Measurements from ENCODE around the gene TRPV3. TPM values are rescaled to one million over a fixed set of nuclear protein-coding genes. Genes with fewer than 3 reads are reported as not detected.

Gene TRPV3
- total and polyA plus RNA-seq, 2 experiments from 2014 or later: 0.15 to 0.69 TPM

DNA sequence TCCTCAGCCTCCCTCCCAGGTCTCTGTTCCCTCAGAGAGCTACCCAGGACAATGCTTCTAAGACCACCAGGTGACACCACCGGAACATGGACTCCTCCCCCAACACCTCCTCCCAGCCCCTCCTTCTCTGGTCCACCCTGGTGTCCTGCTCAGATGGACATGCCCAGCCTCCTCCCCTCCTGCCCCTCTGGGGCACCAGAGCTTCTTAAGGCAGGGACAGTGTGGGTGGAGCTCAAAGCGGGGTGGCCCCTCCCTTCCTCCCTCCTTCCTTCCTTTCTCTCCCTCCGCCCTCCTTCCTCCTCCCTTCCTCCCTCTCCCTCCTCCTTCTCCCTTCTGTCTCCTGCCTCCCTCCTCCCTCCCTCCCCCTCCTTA, 22.7 kb downstream of the TRPV3 start:
- DNase-seq (ENCODE audit: low spot score) (peak; percentile 50), ATAC-seq (peak; percentile 19)
- H3K36me3 ChIP-seq (ENCODE audit: insufficient read depth): no peaks in the 10 kb centered on the region
- no peaks in the 10 kb centered on the region for H4K20me1 ChIP-seq (replicated peaks; ENCODE audit: insufficient read depth)
- Mint-ChIP-seq H3K4me1 (peaks cover 14% of the 10 kb centered on the region), H3K36me3 (ENCODE audit: low read depth) (no peaks in the 10 kb centered on the region; the same call in 2 of the 3 replicates), H3K9me3 (no peaks in the 10 kb centered on the region; the same call in 2 of the 3 replicates), H3K4me3 (no peak overlapping the region), H3K27me3 (ENCODE audit: insufficient read depth, low read depth, poor library complexity) (peaks cover 11% of the 10 kb centered on the region), H3K27ac (no peak overlapping the region)
- no peak overlapping the region for H3K4me3 ChIP-seq
- no peaks in the 10 kb centered on the region for H3F3A ChIP-seq (replicated peaks; ENCODE audit: low read depth)
- TF ChIP-seq JUNB (IDR thresholded peaks at IDR 0.05; ENCODE audit: unreplicated experiment) (no peak), STAT1 (IDR thresholded peaks at IDR 0.05; ENCODE audit: unreplicated experiment) (no peak), ZNF331 (CRISPR knock-in tag; IDR thresholded peaks at IDR 0.05; ENCODE audit: low read depth) (no peak), POLR2AphosphoS5 (IDR thresholded peaks at IDR 0.05; ENCODE audit: low read depth) (no peak), NANOG (IDR thresholded peaks at IDR 0.05; ENCODE audit: borderline replicate concordance) (no peak), ZNF114 (CRISPR knock-in tag; IDR thresholded peaks at IDR 0.05) (no peak), CREB1 (CRISPR knock-in tag; IDR thresholded peaks at IDR 0.05; ENCODE audit: low read depth) (no peak), EZH2 (IDR thresholded peaks at IDR 0.05; ENCODE audit: low read depth, unreplicated experiment) (no peak), EZH2phosphoT487 (IDR thresholded peaks at IDR 0.05; ENCODE audit: unreplicated experiment) (no peak)
- TF ChIP-seq, protein P1, sequence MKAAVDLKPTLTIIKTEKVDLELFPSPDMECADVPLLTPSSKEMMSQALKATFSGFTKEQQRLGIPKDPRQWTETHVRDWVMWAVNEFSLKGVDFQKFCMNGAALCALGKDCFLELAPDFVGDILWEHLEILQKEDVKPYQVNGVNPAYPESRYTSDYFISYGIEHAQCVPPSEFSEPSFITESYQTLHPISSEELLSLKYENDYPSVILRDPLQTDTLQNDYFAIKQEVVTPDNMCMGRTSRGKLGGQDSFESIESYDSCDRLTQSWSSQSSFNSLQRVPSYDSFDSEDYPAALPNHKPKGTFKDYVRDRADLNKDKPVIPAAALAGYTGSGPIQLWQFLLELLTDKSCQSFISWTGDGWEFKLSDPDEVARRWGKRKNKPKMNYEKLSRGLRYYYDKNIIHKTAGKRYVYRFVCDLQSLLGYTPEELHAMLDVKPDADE (IDR thresholded peaks at IDR 0.05): no peak
- TF ChIP-seq, protein P2, sequence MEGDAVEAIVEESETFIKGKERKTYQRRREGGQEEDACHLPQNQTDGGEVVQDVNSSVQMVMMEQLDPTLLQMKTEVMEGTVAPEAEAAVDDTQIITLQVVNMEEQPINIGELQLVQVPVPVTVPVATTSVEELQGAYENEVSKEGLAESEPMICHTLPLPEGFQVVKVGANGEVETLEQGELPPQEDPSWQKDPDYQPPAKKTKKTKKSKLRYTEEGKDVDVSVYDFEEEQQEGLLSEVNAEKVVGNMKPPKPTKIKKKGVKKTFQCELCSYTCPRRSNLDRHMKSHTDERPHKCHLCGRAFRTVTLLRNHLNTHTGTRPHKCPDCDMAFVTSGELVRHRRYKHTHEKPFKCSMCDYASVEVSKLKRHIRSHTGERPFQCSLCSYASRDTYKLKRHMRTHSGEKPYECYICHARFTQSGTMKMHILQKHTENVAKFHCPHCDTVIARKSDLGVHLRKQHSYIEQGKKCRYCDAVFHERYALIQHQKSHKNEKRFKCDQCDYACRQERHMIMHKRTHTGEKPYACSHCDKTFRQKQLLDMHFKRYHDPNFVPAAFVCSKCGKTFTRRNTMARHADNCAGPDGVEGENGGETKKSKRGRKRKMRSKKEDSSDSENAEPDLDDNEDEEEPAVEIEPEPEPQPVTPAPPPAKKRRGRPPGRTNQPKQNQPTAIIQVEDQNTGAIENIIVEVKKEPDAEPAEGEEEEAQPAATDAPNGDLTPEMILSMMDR (conservative IDR thresholded peaks at IDR 0.05; ENCODE audit: low read depth in 2 of 2): no peak
- TF ChIP-seq, protein P3, sequence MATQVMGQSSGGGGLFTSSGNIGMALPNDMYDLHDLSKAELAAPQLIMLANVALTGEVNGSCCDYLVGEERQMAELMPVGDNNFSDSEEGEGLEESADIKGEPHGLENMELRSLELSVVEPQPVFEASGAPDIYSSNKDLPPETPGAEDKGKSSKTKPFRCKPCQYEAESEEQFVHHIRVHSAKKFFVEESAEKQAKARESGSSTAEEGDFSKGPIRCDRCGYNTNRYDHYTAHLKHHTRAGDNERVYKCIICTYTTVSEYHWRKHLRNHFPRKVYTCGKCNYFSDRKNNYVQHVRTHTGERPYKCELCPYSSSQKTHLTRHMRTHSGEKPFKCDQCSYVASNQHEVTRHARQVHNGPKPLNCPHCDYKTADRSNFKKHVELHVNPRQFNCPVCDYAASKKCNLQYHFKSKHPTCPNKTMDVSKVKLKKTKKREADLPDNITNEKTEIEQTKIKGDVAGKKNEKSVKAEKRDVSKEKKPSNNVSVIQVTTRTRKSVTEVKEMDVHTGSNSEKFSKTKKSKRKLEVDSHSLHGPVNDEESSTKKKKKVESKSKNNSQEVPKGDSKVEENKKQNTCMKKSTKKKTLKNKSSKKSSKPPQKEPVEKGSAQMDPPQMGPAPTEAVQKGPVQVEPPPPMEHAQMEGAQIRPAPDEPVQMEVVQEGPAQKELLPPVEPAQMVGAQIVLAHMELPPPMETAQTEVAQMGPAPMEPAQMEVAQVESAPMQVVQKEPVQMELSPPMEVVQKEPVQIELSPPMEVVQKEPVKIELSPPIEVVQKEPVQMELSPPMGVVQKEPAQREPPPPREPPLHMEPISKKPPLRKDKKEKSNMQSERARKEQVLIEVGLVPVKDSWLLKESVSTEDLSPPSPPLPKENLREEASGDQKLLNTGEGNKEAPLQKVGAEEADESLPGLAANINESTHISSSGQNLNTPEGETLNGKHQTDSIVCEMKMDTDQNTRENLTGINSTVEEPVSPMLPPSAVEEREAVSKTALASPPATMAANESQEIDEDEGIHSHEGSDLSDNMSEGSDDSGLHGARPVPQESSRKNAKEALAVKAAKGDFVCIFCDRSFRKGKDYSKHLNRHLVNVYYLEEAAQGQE (IDR thresholded peaks at IDR 0.05; ENCODE audit: unreplicated experiment): no peak
- TF ChIP-seq, protein P4, sequence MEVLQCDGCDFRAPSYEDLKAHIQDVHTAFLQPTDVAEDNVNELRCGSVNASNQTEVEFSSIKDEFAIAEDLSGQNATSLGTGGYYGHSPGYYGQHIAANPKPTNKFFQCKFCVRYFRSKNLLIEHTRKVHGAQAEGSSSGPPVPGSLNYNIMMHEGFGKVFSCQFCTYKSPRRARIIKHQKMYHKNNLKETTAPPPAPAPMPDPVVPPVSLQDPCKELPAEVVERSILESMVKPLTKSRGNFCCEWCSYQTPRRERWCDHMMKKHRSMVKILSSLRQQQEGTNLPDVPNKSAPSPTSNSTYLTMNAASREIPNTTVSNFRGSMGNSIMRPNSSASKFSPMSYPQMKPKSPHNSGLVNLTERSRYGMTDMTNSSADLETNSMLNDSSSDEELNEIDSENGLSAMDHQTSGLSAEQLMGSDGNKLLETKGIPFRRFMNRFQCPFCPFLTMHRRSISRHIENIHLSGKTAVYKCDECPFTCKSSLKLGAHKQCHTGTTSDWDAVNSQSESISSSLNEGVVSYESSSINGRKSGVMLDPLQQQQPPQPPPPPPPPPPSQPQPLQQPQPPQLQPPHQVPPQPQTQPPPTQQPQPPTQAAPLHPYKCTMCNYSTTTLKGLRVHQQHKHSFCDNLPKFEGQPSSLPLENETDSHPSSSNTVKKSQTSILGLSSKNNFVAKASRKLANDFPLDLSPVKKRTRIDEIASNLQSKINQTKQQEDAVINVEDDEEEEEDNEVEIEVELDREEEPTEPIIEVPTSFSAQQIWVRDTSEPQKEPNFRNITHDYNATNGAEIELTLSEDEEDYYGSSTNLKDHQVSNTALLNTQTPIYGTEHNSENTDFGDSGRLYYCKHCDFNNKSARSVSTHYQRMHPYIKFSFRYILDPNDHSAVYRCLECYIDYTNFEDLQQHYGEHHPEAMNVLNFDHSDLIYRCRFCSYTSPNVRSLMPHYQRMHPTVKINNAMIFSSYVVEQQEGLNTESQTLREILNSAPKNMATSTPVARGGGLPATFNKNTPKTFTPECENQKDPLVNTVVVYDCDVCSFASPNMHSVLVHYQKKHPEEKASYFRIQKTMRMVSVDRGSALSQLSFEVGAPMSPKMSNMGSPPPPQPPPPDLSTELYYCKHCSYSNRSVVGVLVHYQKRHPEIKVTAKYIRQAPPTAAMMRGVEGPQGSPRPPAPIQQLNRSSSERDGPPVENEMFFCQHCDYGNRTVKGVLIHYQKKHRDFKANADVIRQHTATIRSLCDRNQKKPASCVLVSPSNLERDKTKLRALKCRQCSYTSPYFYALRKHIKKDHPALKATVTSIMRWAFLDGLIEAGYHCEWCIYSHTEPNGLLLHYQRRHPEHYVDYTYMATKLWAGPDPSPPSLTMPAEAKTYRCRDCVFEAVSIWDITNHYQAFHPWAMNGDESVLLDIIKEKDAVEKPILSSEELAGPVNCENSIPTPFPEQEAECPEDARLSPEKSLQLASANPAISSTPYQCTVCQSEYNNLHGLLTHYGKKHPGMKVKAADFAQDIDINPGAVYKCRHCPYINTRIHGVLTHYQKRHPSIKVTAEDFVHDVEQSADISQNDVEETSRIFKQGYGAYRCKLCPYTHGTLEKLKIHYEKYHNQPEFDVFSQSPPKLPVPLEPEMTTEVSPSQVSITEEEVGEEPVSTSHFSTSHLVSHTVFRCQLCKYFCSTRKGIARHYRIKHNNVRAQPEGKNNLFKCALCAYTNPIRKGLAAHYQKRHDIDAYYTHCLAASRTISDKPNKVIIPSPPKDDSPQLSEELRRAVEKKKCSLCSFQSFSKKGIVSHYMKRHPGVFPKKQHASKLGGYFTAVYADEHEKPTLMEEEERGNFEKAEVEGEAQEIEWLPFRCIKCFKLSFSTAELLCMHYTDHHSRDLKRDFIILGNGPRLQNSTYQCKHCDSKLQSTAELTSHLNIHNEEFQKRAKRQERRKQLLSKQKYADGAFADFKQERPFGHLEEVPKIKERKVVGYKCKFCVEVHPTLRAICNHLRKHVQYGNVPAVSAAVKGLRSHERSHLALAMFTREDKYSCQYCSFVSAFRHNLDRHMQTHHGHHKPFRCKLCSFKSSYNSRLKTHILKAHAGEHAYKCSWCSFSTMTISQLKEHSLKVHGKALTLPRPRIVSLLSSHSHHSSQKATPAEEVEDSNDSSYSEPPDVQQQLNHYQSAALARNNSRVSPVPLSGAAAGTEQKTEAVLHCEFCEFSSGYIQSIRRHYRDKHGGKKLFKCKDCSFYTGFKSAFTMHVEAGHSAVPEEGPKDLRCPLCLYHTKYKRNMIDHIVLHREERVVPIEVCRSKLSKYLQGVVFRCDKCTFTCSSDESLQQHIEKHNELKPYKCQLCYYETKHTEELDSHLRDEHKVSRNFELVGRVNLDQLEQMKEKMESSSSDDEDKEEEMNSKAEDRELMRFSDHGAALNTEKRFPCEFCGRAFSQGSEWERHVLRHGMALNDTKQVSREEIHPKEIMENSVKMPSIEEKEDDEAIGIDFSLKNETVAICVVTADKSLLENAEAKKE (CRISPR knock-in tag; IDR thresholded peaks at IDR 0.05): no peak
- H3K9me2 ChIP-seq (ENCODE audit: insufficient read depth): no peaks in the 10 kb centered on the region
- H3K27me3 ChIP-seq (ENCODE audit: insufficient read depth): no peaks in the 10 kb centered on the region
- no peaks in the 10 kb centered on the region for H3K79me2 ChIP-seq (replicated peaks; ENCODE audit: insufficient read depth)
- no peak overlapping the region for H3K27ac ChIP-seq (ENCODE audit: low read depth)
- H2AFZ ChIP-seq: no peak overlapping the region; the same call in 1 of the 2 replicates
- H3K4me2 ChIP-seq: no peak overlapping the region
- H3K4me1 ChIP-seq (ENCODE audit: insufficient read depth): no peaks in the 10 kb centered on the region; the same call in 1 of the 2 replicates
